ENCODE results near the gene TUBB. TPM values are rescaled to one million over a fixed set of nuclear protein-coding genes. Genes with fewer than 3 reads are reported as not detected.
A peak's percentile ranks its signal among the peaks of the same experiment; 100 is the strongest.
"Not testable (repeated sequence)": the region's sequence is repeated elsewhere in the genome, so short reads cannot be mapped to it uniquely, and the experiment has no call there.

TUBB gene
- total RNA-seq, 1 donor from 2014 or later: 537 TPM

DNA sequence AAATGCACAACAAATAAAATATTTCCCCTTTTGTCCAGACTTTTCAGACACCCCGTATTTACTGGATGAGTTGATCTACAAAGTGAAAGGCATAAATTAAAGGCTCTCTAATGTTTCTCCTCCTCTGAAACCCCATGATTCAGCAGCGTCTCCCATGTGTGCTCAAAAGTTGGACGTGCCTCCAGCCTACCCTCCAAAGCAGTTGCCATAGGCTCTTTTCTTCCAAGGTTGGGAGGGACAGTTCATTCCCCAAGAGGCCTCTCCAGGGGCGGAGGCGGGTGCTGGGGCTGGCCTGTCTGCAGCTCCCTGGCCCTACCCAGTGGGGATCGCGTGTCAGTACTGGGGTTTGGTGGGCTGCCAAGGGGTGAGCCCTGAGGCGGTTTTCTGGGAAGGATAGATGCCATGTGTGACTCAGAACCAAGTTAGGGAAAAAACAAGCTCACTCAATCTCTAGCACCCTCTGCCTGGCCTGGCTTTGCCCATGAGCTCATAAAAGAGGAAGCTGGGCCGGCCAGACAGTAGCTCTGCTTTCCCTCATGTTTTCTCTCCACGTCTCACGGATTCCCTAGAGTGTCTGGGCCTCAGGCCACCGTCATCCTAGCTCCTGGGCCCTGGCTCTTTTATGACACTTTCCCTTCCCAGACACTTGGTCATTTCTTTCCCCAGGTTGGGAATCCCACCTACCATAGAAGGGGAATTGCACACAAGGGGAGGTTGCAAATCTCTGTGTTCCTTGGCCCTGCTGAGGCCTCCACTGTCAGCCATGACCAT lies 32.2 kb downstream of the TUBB start:
- peak; percentile 95 to 99 for DNase-seq (ENCODE audit: low spot score in 2 of 2)
- no peaks in the 10 kb centered on the region for H3K9me3 ChIP-seq
- TF ChIP-seq, protein P1, sequence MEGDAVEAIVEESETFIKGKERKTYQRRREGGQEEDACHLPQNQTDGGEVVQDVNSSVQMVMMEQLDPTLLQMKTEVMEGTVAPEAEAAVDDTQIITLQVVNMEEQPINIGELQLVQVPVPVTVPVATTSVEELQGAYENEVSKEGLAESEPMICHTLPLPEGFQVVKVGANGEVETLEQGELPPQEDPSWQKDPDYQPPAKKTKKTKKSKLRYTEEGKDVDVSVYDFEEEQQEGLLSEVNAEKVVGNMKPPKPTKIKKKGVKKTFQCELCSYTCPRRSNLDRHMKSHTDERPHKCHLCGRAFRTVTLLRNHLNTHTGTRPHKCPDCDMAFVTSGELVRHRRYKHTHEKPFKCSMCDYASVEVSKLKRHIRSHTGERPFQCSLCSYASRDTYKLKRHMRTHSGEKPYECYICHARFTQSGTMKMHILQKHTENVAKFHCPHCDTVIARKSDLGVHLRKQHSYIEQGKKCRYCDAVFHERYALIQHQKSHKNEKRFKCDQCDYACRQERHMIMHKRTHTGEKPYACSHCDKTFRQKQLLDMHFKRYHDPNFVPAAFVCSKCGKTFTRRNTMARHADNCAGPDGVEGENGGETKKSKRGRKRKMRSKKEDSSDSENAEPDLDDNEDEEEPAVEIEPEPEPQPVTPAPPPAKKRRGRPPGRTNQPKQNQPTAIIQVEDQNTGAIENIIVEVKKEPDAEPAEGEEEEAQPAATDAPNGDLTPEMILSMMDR (IDR thresholded peaks at IDR 0.05): no peak
- H3K27ac ChIP-seq: peak overlapping the region; percentile 91 to 92
- H3K27me3 ChIP-seq: no peaks in the 10 kb centered on the region
- H3K4me3 ChIP-seq: peak overlapping the region in 1 of 2 donors; percentile 2
- no peaks in the 10 kb centered on the region for H3K36me3 ChIP-seq
- intact Hi-C loops (cut with DNase I): loop anchor here (1.0 kb wide), 2 partner anchors 8 to 30 kb away; partner anchors contain the start of gene IER3
- peaks cover 18 to 28% of the 10 kb centered on the region in 2 donors for H3K4me1 ChIP-seq

DNA sequence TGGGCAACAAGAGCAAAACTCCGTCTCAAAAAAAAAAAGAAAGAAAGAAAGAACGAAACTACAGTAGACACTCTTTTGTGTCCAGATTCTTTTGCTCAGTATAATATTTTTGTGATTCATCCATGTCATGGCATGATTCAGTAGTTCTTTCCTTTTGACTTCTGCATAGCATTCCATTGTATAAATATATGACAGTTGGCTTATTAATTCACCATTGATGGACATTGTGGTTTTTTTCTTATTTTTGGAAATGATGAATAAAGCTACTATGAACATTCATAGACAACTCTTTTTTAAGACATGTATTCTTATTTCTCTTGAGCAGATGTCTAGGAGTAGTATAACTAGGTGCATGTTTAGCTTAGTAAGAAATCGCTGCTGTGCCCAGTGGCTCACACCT lies 34.5 kb downstream of the TUBB start:
- Histone ChIP-seq H3K36me3 (no peaks in the 10 kb centered on the region), H3K4me3 (no peak overlapping the region), H3K27ac (peak overlapping the region; percentile 58 to 92), H3K27me3 (no peaks in the 10 kb centered on the region), H3K9me3 (no peaks in the 10 kb centered on the region), H3K4me1 (peaks cover 18 to 32% of the 10 kb centered on the region in 2 donors)
- TF ChIP-seq, protein P1 (IDR thresholded peaks at IDR 0.05): no peak
- no peak for DNase-seq (ENCODE audit: low spot score in 2 of 2)
- intact Hi-C loops (cut with DNase I): no loop called here

DNA sequence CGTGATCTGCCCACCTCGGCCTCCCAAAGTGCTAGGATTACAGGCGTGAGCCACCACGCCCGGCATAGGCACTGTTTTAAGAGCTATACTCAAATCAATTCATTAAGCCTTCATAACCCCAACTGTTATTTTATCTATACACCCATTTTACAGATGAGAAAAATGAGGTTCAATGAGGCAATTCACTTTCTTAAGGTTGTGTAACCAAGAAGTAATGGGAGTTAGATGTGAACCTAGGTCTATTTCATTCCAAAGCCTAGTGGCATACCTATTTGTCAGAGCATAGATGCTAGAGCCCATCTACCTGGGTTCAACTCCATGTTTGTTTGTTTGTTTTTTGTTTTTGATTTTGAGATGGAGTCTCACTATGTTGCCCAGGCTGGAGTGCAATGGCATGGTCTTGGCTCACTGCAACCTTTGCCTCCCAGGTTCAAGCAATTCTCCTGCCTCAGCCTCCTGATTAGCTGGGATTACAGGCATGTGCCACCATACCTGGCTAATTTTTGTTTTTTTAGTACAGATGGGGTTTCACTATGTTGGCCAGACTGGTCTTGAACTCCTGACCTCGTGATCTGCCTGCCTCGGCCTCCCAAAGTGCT lies 36.4 kb downstream of the TUBB start:
- intact Hi-C loops (cut with DNase I); H3K4me3 ChIP-seq; H3K27me3 ChIP-seq; DNase-seq (ENCODE audit: low spot score in 2 of 2); H3K36me3 ChIP-seq; H3K9me3 ChIP-seq: not testable (repeated sequence)
- Histone ChIP-seq H3K4me1 (peaks cover 14 to 34% of the 10 kb centered on the region in 2 donors), H3K27ac (peak overlapping the region in 1 of 2 donors; percentile 56)

DNA sequence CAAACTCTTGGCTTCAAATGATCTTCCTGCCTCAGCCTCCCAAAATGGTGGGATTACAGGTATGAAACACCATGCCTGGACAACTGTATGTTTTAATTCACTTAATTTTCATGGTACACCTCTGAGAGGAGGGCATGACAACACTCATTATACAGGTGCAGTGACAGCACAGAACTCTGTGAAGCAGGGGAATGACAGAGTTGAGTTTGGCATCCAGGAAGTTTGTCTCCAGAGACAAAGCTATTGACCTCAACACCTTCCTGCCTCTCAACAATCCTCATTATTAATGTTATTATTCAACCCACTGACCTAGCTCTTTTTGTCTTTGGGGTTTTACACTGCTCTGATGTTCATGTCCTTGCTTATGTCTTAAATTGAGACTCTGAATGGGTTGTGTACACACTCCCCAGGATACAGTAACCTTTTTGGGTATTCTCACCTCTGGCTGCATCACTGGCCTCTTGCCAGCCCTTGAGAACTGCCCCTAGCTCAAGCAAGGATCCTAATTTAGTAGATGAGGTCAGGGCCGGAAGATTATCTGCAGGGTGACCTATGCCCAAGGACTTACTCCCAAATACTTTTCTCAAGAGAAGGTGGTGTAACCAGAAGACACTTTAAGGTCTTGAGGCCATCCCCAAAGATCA lies 37.2 kb downstream of the TUBB start:
- H3K4me3 ChIP-seq: no peak overlapping the region
- no peaks in the 10 kb centered on the region for H3K27me3 ChIP-seq
- no peaks in the 10 kb centered on the region for H3K36me3 ChIP-seq
- intact Hi-C loops (cut with DNase I): no loop called here
- H3K4me1 ChIP-seq: peaks cover 14 to 28% of the 10 kb centered on the region in 2 donors
- no peaks in the 10 kb centered on the region for H3K9me3 ChIP-seq
- DNase-seq (ENCODE audit: low spot score in 2 of 2): no peak
- no peak overlapping the region for H3K27ac ChIP-seq
- TF ChIP-seq, protein P1 (IDR thresholded peaks at IDR 0.05): no peak

DNA sequence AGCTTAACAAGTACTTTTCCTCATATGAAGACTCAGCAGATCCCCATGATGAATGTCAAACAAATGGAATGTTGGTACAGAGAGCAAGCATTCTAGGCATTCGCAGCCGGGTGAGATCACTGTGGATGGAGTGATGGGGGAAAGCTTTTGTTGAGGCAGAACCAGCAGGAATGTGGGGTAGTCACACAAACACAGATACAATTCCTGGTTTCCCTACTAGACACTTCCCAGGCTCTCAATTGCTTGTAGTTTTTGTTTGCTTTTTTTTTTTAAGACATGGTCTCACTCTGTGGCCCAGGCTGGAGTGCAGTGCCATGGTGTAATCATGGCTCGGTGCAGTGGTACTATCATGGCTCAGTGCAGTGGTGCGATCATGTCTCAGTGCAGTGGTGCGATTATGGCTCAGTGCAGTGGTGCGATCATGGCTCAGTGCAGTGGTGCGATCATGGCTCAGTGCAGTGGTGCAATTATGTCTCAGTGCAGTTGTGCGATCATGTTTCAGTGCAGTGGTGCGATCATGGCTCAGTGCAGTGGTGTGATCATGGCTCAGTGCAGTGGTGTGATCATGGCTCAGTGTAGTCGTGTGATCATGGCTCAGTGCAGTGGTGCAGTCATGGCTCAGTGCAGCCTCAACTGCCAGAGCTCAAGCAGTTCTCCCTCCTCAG lies 39.6 kb downstream of the TUBB start:
- H3K4me1 ChIP-seq: peaks cover 6 to 20% of the 10 kb centered on the region in 2 donors
- peak overlapping the region; percentile 24 to 50 for H3K27ac ChIP-seq
- intact Hi-C loops (cut with DNase I): no loop called here
- no peak overlapping the region for H3K4me3 ChIP-seq
- no peaks in the 10 kb centered on the region for H3K36me3 ChIP-seq
- H3K9me3 ChIP-seq: no peaks in the 10 kb centered on the region
- no peaks in the 10 kb centered on the region for H3K27me3 ChIP-seq
- TF ChIP-seq, protein P1 (IDR thresholded peaks at IDR 0.05): no peak
- DNase-seq (ENCODE audit: low spot score in 2 of 2): peak in 1 of 2 donors; percentile 83
